ENCODE results near the gene PHF19. TPM values are rescaled to one million over a fixed set of nuclear protein-coding genes. Genes with fewer than 3 reads are reported as not detected.

The PHF19 gene
- total RNA-seq, 1 donor from 2014 or later: 10.0 TPM

DNA sequence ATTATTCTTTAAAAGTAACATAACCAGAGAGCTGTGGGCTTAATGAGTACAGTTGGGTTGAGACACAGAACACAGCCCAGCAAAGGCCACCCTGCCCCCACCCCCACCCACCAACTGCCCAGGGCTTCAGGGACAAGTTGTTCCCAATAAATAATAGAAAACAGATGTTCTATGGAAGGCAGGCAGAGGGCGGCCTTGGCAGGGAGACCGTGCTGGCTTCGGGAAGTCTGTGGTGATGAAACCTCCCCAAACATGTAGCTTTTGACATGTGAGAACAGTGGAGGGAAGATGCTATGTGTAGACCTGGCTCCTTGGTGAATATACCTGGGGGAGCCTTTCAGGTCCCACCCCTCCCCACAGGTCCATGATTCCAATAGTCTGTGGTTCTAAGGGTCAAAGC lies 39.6 kb upstream of the PHF19 start:
- Mint-ChIP-seq H3K36me3 (ENCODE audit: low read depth, unreplicated experiment) (peaks cover 3% of the 10 kb centered on the region), H3K27me3 (ENCODE audit: unreplicated experiment) (peaks cover 3% of the 10 kb centered on the region), H3K4me1 (ENCODE audit: unreplicated experiment) (peaks cover 6% of the 10 kb centered on the region), H3K27ac (ENCODE audit: unreplicated experiment) (no peak overlapping the region), H3K9me3 (ENCODE audit: unreplicated experiment) (no peaks in the 10 kb centered on the region), H3K4me3 (ENCODE audit: unreplicated experiment) (no peak overlapping the region)
- TF ChIP-seq CTCF (IDR thresholded peaks at IDR 0.05; ENCODE audit: unreplicated experiment): no peak
- DNase-seq (ENCODE audit: low spot score): no peak

GRCh38 chr9:120915854-120916470 lies 39.0 kb upstream of the PHF19 start:
- Mint-ChIP-seq H3K27ac (ENCODE audit: unreplicated experiment) (no peak overlapping the region), H3K4me3 (ENCODE audit: unreplicated experiment) (no peak overlapping the region), H3K27me3 (ENCODE audit: unreplicated experiment) (peaks cover 3% of the 10 kb centered on the region), H3K9me3 (ENCODE audit: unreplicated experiment) (no peaks in the 10 kb centered on the region), H3K4me1 (ENCODE audit: unreplicated experiment) (peaks cover 6% of the 10 kb centered on the region), H3K36me3 (ENCODE audit: low read depth, unreplicated experiment) (peaks cover 3% of the 10 kb centered on the region)
- no peak for TF ChIP-seq CTCF (IDR thresholded peaks at IDR 0.05; ENCODE audit: unreplicated experiment)
- no peak for DNase-seq (ENCODE audit: low spot score)

- Mint-ChIP-seq H3K36me3 (ENCODE audit: low read depth, unreplicated experiment) (peaks cover 3% of the 10 kb centered on the region), H3K27me3 (ENCODE audit: unreplicated experiment) (peaks cover 3% of the 10 kb centered on the region), H3K9me3 (ENCODE audit: unreplicated experiment) (no peaks in the 10 kb centered on the region), H3K4me3 (ENCODE audit: unreplicated experiment) (no peak overlapping the region), H3K27ac (ENCODE audit: unreplicated experiment) (no peak overlapping the region), H3K4me1 (ENCODE audit: unreplicated experiment) (peaks cover 6% of the 10 kb centered on the region)
- TF ChIP-seq CTCF (IDR thresholded peaks at IDR 0.05; ENCODE audit: unreplicated experiment): no peak
- no peak for DNase-seq (ENCODE audit: low spot score)
These were observed 38.0 kb upstream of the PHF19 start for GRCh38 chr9:120914953-120915352.

GRCh38 chr9:120914396-120914795 lies 37.4 kb upstream of the PHF19 start:
- Mint-ChIP-seq H3K27ac (ENCODE audit: unreplicated experiment) (no peak overlapping the region), H3K4me3 (ENCODE audit: unreplicated experiment) (no peak overlapping the region), H3K27me3 (ENCODE audit: unreplicated experiment) (peaks cover 3% of the 10 kb centered on the region), H3K36me3 (ENCODE audit: low read depth, unreplicated experiment) (peaks cover 3% of the 10 kb centered on the region), H3K4me1 (ENCODE audit: unreplicated experiment) (peaks cover 6% of the 10 kb centered on the region), H3K9me3 (ENCODE audit: unreplicated experiment) (no peaks in the 10 kb centered on the region)
- no peak for DNase-seq (ENCODE audit: low spot score)
- TF ChIP-seq CTCF (IDR thresholded peaks at IDR 0.05; ENCODE audit: unreplicated experiment): no peak

GRCh38 chr9:120913647-120914264 lies 36.8 kb upstream of the PHF19 start:
- DNase-seq (ENCODE audit: low spot score): peak; percentile 42
- Mint-ChIP-seq H3K36me3 (ENCODE audit: low read depth, unreplicated experiment) (peaks cover 3% of the 10 kb centered on the region), H3K4me1 (ENCODE audit: unreplicated experiment) (peaks cover 6% of the 10 kb centered on the region), H3K27ac (ENCODE audit: unreplicated experiment) (no peak overlapping the region), H3K9me3 (ENCODE audit: unreplicated experiment) (no peaks in the 10 kb centered on the region), H3K4me3 (ENCODE audit: unreplicated experiment) (no peak overlapping the region), H3K27me3 (ENCODE audit: unreplicated experiment) (peaks cover 3% of the 10 kb centered on the region)
- no peak for TF ChIP-seq CTCF (IDR thresholded peaks at IDR 0.05; ENCODE audit: unreplicated experiment)

All from endothelial cell (in vitro differentiated cells).